Jurkat, Clone E6-1 (cell line): ENCODE data around the gene DYNLT1.
"Not testable (repeated sequence)": the region's sequence is repeated elsewhere in the genome, so short reads cannot be mapped to it uniquely, and the experiment has no call there.

Experiments used
- DNase-seq: peaks from one replicate; pipeline ENCODE4 v3.0.0-alpha.2; 2011; ENCODE audit warnings: low read depth, low spot score
- H3K4me3 ChIP-seq: 2 replicates; pipeline ENCODE4 v1.5.1; 2011; ENCODE audit warnings: mild to moderate bottlenecking, low read length, control low read depth, moderate library complexity

Gene DYNLT1

DNA sequence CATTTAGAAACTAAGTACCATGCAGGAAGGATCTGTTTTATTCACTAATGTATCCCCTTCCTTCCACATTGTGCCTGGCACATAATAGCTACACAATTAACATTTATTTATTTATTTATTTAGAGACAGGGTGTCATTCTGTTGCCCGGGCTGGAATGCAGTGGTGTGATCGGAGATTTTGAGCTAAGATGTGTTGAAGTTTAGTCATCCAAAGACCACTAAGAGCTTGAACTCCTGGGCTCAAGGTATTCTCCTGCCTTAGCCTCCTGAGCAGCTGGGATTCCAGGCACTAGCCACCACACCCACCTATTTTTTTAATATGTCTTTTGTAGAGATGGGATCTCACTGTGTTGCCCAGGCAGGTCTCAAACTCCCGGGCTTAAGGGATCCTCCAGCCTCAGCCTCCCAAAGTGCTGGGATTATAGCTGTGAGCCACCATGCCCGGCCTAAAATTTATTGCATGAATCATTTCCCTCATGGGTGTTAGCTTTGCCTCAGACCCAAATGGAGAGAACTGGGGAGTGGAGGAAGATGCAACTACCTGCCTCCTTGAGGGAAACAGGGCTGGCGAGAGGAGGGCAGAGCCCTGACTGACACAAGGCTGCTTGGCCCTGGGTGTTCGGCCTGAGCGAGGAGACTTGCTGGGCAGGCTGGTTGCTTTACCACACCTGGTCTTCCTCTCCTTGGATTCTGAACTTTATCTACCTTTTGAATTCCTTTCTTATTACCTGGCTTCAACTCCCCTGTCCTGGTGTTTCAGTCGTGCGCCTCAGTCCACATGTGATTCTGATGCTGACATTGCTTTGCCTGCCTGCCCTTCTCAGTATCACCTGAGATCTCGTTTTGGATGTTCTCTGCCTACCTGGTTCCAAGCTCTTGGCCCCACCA lies 1.7 kb upstream of the DYNLT1 start:
- no peak for DNase-seq
- no peak overlapping the region for H3K4me3 ChIP-seq

- DNase-seq: no peak
- peak overlapping the region; percentile 84 for H3K4me3 ChIP-seq
Measured at GRCh38 chr6:158645064-158646022, 800 bp upstream of the DYNLT1 start.

DNA sequence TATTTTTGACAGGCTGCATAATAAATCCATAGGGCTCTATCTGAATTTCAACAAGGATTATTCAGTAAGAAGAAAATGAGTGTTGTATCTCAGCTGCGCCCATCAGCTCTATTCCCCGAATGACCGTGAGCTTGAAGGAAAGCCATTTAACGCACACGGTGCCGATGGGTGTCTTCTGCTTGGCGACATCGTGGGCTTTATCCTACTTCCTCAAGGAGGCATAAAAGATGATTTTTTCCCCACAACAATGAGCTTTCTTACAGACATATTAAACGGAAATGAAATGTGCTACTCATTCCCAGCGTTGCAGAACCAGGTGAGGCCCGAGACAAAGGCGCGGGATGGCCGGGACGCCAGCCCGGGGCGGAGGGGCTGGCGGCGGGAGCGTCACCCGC lies 710 bp downstream of the DYNLT1 start:
- DNase-seq: no peak
- peak overlapping the region; percentile 84 for H3K4me3 ChIP-seq

GRCh38 chr6:158642097-158642601 lies 2.4 kb downstream of the DYNLT1 start:
- no peak for DNase-seq
- H3K4me3 ChIP-seq: no peak overlapping the region

- no peak overlapping the region for H3K4me3 ChIP-seq
Measured at GRCh38 chr6:158640519-158640918, 4.0 kb downstream of the DYNLT1 start.

GRCh38 chr6:158639056-158639455 lies 5.5 kb downstream of the DYNLT1 start:
- DNase-seq: no peak
- no peak overlapping the region for H3K4me3 ChIP-seq

More at GRCh38 chr6:158640519-158640918, 4.0 kb downstream of the DYNLT1 start:
- DNase-seq: no peak

DNA sequence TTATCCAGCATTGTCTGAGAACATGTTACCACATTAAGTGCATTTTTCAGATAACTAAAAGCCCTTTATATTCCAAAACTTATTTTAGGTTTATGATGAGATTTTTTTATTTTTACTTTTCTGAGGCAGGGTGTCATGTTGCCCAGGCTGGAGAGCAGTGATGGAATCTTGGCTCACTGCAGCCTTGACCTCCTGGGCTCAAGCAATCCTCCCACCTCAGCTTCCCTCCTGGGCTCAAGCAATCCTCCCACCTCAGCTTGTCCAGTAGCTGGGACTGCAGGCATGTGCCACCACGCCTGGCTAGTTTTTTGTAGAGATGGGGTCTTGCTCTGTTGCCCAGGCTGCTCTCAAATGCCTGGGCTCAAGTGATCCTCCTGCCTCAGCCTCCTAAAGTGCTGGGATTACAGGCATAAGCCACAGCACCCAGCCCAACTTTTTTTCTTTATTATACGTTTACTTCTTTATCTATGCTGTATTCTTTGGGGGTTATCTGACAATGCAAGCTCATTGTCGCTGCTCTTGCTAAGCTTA lies 6.2 kb downstream of the DYNLT1 start:
- no peak overlapping the region for H3K4me3 ChIP-seq
- DNase-seq: no peak

DNA sequence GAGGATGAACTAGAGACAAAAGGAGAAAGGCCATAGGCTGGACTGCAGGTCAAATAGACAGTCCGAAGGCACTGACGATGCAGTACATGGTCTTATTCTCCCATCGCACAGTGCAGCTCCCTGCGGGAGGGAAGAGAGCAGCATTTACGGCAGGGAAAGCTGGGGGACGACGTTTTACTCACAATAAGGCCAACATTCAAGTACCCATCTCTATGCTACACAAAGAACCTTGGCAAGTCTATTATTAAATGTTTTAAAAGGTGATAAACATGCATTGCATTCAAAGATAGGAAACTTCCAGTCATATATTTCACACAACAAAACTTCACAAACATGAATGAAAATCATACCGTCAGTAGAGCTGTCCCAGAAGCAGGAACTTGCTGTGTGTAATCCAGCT lies 7.8 kb downstream of the DYNLT1 start:
- no peak for DNase-seq
- no peak overlapping the region for H3K4me3 ChIP-seq

DNA sequence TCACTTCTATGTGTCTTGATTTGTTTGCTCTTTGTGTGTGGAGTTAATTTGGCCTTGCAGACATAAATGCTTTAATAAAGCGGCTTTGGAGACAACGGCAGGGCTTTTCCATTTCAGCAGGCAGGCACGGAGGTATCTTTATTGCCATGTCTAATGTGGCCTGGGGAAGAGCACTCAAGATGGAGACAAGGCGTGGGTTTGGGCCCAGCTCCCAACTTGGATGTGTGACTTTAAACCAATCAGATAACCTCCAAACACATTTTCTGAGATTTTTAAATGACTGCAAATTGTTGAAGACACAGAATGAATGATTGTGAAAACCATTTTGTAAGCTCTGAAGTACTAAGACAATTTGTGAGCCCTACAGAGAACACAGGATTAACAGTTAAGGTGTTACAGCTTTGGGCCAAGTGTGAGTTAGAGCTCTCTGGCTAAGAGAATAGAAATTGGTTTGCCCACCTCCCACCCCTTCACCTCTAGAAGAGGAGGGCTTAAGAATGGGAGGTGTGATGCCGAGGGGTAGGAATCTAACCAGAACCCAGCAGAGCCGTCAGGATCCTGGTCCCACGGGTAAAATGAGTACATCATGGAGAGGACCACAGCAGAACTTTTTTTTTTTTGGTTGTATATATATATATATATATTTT lies 9.0 kb downstream of the DYNLT1 start:
- H3K4me3 ChIP-seq: no peak overlapping the region
- DNase-seq: no peak

DNA sequence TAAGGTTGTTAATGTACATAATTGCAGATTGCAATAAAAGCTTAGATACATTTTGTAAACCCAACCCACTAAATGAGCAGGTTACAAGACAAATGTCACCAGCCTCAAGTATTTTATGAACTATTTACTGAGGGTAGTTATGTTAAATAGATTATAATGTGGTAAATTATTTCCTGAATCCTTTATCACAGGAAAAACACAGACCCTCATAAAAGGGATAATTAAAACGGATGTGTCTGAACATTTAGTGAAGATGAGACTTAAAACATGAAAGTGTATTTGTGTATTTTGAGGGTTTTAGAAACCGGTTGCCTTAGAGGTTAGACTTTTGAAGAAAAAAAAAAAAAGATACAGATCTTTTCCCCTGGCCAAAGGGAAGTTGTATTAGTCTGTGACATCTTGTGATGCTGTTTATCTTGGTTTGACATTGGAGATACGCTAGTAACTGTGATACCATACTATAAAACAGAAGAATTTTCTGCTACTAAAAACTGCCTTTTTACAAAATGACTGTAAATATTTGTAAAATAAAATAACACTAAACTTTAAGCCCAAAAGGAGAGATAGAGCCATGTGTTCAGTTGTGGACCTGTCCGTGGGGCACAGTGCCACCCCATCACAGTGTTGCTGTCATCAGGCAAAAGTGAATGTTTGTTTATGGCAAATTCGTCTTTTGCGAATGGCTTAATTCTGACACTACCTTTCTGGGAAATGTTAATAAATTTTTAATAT lies 9.7 kb downstream of the DYNLT1 start:
- no peak overlapping the region for H3K4me3 ChIP-seq
- DNase-seq: peak; percentile 67

GRCh38 chr6:158633127-158633526 lies 11.4 kb downstream of the DYNLT1 start:
- no peak overlapping the region for H3K4me3 ChIP-seq
- no peak for DNase-seq

- not testable (repeated sequence) for H3K4me3 ChIP-seq
Measured at GRCh38 chr6:158632538-158633119, 11.9 kb downstream of the DYNLT1 start.

GRCh38 chr6:158631678-158632537 lies 12.6 kb downstream of the DYNLT1 start:
- DNase-seq: no peak
- no peak overlapping the region for H3K4me3 ChIP-seq

More at GRCh38 chr6:158632538-158633119, 11.9 kb downstream of the DYNLT1 start:
- DNase-seq: not testable (repeated sequence)

DNA sequence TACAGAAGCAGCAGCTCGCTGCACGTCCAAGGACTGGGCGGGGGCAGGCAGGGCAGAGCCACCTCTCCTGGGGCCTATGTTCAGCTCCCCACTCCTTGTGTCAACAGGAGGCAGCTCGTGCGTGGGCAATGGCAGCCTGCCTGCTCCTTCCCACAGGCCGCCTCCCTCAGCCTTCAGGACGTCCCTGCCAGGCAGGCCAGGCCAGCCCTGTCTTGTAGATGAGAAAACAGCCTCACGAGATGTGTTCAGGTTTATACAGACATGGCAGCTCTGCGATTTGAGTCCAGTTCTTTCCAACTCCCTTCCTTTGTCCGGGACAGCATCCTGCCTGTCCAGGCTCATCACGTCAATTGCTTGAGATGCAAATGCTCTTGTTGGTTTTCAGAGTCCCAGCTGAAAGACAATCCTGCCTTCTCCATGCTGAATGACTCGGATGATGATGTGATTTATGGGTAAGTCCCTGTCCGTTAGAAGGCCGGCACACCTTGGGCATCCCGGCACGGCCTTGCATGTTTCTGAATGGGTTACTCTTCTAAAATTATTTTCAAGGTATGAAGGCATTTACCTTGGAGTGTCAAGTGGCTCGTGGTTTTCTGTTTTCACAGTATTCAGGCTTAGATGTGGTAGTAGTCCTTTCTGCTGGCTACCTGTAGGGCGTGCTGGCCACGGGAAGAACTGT lies 13.5 kb downstream of the DYNLT1 start:
- no peak for DNase-seq
- no peak overlapping the region for H3K4me3 ChIP-seq

DNA sequence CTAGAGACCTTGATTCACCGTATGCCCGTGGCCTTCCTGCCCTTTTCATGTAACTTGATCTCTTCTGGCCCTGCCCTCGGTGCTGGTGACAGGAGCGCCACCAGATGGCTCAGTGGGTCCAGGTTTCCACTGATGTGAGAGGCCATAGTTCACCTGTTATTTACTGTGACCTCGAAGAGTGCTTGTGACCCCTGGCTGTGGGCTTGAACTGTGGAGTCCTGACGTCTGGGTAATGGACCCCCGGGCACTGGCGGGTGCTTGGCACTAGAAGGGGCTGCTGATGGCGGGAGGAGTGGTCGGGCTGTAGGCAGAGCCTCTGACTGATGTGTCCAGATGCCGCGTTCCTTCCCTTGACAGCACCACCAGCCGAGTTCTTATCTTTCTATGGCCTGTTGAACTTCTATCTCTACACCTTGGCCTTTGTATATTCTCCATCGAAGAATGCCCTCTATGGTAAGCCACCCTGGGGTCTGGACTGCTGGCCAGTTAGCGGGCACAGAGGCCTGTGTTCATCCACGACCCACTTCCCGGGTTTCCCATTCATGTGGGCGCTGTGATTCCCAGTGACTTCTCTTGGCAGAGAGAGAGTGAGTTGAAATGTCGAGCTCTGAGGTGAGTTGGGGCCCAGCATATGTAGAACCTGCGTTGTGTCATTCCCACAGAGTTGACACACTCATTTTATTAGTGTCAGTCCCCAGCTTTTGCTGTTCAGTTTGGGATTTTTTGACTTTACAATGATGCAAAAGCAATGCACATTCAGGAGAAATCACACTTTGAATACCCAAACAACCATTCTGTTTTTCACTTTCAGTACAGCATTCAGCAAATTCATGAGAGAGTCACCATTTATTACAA lies 14.9 kb downstream of the DYNLT1 start:
- no peak for DNase-seq
- no peak overlapping the region for H3K4me3 ChIP-seq

GRCh38 chr6:158628542-158628941 lies 16.0 kb downstream of the DYNLT1 start:
- no peak for DNase-seq

More at GRCh38 chr6:158628542-158628941, 16.0 kb downstream of the DYNLT1 start:
- H3K4me3 ChIP-seq: no peak overlapping the region
